DMS79 treated with DMSO at 0.1 percent for 48 hours (cell line): ENCODE measurements around the gene COL12A1.

Experiments
- DNase-seq: peaks from one replicate; lab custom pipeline; 2025; lab: John Stamatoyannopoulos, UW

COL12A1 gene

GRCh38 chr6:75098709-75099108 lies 107.1 kb downstream of the COL12A1 start:
- DNase-seq: no peak

- DNase-seq: no peak
Observed at GRCh38 chr6:75096966-75097365, 108.9 kb downstream of the COL12A1 start.

GRCh38 chr6:75094614-75095200 lies 111.1 kb downstream of the COL12A1 start:
- no peak for DNase-seq

GRCh38 chr6:75091467-75092190 lies 114.2 kb downstream of the COL12A1 start:
- DNase-seq: no peak

- DNase-seq: no peak
Observed at GRCh38 chr6:75090576-75090975, 115.3 kb downstream of the COL12A1 start.

- no peak for DNase-seq
Observed at GRCh38 chr6:75089921-75090320, 115.9 kb downstream of the COL12A1 start.

- DNase-seq: no peak
Observed at GRCh38 chr6:75089151-75089897, 116.5 kb downstream of the COL12A1 start.

GRCh38 chr6:75085931-75086635 lies 119.8 kb downstream of the COL12A1 start:
- DNase-seq: no peak

GRCh38 chr6:75084872-75085381 lies 120.9 kb downstream of the COL12A1 start:
- no peak for DNase-seq

- DNase-seq: no peak
Observed at GRCh38 chr6:75084018-75084417, 121.8 kb downstream of the COL12A1 start.

GRCh38 chr6:75081921-75082320 lies 123.9 kb downstream of the COL12A1 start:
- DNase-seq: no peak

- no peak for DNase-seq
Observed at GRCh38 chr6:75081047-75081446, 124.8 kb downstream of the COL12A1 start.

GRCh38 chr6:75079589-75079988 lies 126.3 kb downstream of the COL12A1 start:
- no peak for DNase-seq

- DNase-seq: no peak
Observed at GRCh38 chr6:75077701-75078100, 128.2 kb downstream of the COL12A1 start.

- no peak for DNase-seq
Observed at GRCh38 chr6:75076009-75076408, 129.8 kb downstream of the COL12A1 start.

GRCh38 chr6:75070244-75070643 lies 135.6 kb downstream of the COL12A1 start:
- DNase-seq: no peak

GRCh38 chr6:75065523-75065922 lies 140.3 kb downstream of the COL12A1 start:
- no peak for DNase-seq

- no peak for DNase-seq
Observed at GRCh38 chr6:75052491-75052890, 153.4 kb downstream of the COL12A1 start.

- no peak for DNase-seq
Observed at GRCh38 chr6:75049308-75049707, 156.5 kb downstream of the COL12A1 start.

- no peak for DNase-seq
Observed at GRCh38 chr6:75044846-75045245, 161.0 kb downstream of the COL12A1 start.

GRCh38 chr6:75041381-75041780 lies 164.5 kb downstream of the COL12A1 start:
- DNase-seq: no peak
